HG03095 (cell line): ENCODE measurements around the gene DIAPH3.

ENCODE experiments used
- ATAC-seq: cut with Tn5 transposase; IDR thresholded peaks from one replicate; pipeline ENCODE4 v1.9.1; 2021; ENCODE audit warnings: moderate library complexity; ENCODE audit not compliant: unreplicated experiment

Gene DIAPH3

GRCh38 chr13:59801107-59801880 is 362.4 kb downstream of the DIAPH3 start:
- no peak for ATAC-seq

DNA sequence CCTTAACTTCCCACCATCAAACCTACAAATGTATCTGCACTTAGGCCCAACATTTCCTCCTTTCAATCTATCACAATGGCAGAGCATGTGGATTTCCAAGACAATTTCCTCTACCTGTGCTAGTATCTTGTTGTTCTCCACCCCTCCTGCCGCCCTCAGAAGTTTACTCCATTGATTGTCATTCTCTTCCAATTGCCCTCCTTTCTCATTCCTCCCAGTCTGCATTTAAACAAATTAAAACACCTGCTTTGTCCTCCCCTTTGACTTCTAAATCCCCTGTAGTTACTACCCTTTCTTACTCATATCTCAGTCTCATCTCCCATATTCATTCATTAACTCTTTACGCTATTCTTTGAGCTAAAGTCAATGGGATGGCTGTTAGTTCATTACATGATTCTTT is 370.6 kb downstream of the DIAPH3 start:
- no peak for ATAC-seq

DNA sequence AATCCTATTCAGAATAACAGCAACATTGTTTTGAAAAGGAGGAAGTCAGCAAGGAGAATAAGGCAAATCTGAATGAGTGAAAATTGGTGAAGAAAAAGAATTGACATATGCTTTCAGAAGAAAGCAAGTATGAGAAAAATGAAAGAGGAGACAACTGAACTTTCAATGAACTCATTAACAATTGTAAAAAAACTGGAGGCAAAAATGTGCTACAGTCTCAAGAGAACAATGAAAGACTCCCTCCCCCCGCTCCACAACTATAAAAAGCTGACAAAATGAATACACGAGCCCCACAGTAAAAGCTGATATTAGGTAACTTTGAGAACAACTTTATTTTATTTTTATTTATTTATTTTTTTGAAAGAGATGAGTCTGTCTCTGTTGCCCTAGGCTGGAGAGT is 373.1 kb downstream of the DIAPH3 start:
- ATAC-seq: no peak

- no peak for ATAC-seq
Observed at GRCh38 chr13:59789558-59789957, 374.2 kb downstream of the DIAPH3 start.

GRCh38 chr13:59787679-59788078 is 376.0 kb downstream of the DIAPH3 start:
- ATAC-seq: no peak

DNA sequence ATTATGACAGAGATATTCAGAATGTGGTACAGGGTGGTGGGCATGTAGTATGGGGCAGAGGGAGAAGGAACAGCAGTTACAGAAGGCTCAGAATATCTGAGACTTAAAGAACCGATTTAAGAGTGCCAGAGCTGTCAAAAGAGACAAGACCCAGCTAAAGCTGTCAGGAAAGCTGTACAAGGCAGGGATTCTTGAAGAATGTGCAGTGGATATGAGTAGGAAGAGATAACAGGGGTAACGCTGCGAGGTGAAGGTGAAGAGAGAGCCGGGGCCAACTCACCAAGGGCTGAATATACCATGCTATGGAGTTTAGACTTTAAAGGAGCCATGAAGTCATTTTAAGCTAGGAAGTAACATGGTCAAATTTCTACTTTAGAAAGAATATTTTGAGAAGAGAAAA is 381.0 kb downstream of the DIAPH3 start:
- no peak for ATAC-seq

GRCh38 chr13:59780058-59780457 is 383.7 kb downstream of the DIAPH3 start:
- ATAC-seq: no peak

DNA sequence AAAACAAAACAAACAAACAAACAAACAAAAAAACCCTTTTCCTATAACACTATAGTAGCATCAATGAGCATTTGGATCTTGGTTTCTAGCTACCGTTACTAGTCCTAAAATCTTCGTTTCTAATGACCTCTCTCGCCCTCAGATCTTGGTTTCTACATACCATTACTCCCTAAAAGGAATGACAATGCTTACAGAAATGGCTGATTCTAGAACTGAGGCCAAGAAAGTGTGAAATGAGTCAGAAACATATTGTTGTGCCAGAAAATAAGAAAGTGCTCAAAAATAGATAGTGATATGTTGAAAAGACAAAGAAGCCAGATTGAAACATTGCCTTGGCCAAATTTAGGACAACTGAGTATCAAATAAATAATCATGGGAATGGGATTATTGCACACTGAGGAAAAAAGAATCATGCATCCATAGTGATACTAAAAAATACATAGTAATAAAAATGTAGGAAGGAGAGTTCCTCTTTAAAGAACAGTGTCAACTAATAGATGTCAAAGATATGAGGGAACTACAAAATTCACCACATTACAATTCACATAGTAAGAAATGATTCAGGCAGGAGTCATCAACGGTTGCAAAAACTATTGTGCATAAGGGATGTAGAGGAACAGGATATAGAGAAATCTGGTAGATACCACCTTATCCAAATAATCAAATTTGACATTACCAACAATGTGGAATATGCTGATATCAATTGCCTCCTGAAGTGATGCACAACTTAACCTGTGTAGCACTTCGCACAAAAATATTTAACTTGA is 386.6 kb downstream of the DIAPH3 start:
- no peak for ATAC-seq

GRCh38 chr13:59774491-59774971 is 389.2 kb downstream of the DIAPH3 start:
- no peak for ATAC-seq

DNA sequence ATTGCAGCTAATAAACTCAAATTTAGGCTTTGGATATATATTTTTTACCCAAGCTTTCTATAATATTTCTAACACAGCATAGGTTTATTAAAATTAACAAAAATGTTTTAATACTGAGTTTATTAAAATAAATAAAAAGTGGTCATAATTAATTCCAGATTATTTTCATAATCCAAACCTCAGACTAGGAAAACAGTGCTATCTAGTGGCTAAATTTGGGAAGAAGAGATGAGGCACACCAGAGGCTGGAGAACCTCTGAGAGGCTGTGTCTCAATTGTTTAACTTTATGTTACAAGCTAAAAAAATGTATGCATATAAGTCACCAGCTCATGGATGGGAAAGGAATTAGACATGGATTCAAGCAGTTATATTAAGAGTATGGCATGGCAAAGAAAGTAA is 392.5 kb downstream of the DIAPH3 start:
- no peak for ATAC-seq

DNA sequence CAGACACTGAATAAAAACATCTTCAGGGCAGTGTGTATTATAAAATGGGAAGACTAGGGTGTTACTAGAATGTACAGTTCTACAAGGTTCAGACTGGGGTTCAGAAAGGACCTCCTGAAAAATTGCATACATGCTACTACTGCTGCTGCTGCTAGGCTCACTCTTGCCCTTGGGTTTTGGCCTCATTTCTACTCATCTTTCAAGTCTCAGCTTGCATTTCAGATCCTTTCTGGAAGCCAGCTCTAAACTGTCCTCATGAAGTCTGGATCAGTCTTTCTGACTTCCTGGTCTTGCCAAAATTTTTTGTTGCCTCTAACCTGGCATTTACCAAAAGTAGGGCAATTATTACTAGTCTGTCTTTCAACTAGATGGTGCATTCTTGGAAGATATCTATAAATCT is 393.3 kb downstream of the DIAPH3 start:
- no peak for ATAC-seq

GRCh38 chr13:59766236-59766635 is 397.5 kb downstream of the DIAPH3 start:
- no peak for ATAC-seq

- ATAC-seq: no peak
Observed at GRCh38 chr13:59755632-59756290, 408.0 kb downstream of the DIAPH3 start.

DNA sequence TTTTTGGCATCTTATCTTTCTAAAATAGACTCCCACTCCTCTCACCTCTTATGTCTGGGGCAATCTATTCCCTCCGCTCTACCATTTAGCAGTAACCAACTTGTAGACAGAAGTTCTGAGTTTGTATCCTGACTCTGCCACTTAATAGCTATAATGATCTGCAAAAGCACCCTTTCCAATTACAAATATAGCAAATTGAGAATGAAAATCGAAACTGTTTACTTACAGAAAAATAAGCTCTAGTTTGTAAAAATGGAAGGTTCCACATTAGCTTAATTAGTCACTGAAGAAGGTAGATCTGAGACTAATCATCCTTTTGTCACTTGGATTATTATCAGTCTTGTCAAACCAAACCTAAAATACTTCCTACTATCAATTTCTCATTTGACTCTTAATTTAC is 409.3 kb downstream of the DIAPH3 start:
- ATAC-seq: no peak

DNA sequence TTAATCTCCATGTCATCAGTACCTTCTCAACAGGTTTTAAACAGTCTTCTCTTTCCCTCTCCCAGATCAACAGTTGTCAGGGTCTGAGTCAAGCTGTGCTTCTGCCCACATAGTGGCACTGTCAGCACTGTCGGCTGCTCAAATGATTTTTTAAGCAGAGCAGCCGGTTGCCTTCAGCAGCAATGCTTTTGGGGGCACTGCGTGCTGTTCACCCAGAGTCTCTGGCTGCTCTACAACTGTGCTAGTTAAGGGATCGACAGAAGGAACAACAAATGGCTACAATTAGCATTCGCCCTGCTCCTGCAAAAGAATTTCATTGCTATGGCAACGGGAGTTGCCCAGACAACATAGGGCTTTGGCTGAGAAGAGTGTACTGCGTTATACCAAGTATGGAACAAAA is 412.9 kb downstream of the DIAPH3 start:
- ATAC-seq: no peak

DNA sequence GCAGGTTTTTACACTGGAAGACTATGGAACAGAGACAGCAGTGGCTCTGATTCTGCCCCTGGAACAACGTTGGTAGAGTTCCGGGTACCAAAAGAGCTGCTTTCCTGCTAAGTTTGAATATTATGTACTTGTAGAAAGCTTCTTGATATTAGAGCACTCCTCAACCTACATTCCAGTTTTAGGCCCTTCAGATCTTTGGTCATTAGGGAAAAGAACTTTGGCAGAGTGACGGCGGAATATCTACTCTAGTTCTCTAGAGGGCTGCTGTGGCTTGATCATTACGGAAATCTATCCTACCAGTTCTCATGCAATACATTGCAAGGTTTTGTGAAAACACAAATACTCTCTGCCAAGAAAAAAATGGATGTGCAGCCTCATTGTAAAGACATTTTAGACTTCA is 415.7 kb downstream of the DIAPH3 start:
- ATAC-seq: no peak

- no peak for ATAC-seq
Observed at GRCh38 chr13:59747529-59747928, 416.2 kb downstream of the DIAPH3 start.

GRCh38 chr13:59746291-59746962 is 417.3 kb downstream of the DIAPH3 start:
- no peak for ATAC-seq

GRCh38 chr13:59745392-59745788 is 418.3 kb downstream of the DIAPH3 start:
- ATAC-seq: no peak

GRCh38 chr13:59744747-59745391 is 418.9 kb downstream of the DIAPH3 start:
- ATAC-seq: no peak

DNA sequence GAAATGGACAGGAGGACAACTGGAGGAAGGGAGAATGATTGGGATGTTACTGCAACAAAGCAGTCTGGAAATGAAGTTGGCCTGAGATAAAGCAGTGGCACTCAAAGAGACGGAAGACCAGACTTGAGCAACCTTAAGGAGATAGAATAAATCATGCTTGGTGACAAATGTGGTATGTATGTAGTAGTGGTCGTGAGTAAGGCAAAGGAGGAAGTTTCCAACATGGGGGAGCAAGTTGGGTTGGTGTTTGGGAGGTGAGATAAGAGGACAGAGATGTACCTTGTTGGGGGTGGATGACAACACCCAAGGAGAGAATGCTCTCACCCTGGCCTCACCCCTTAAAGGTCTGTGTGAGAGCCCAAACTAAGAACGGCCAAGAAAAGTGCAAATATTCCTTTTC is 420.5 kb downstream of the DIAPH3 start:
- ATAC-seq: no peak
